HG02870 (cell line): Measurements from ENCODE around the gene LCE1C.

ENCODE experiments used
- ATAC-seq: cut with Tn5 transposase; IDR thresholded peaks from one replicate; pipeline ENCODE4 v1.9.1; 2021; ENCODE audit warnings: mild to moderate bottlenecking, moderate library complexity; ENCODE audit not compliant: unreplicated experiment

The LCE1C gene

GRCh38 chr1:152806576-152806975 lies at the start of gene LCE1C:
TSS of gene LCE1C (minus strand) at chr1:152806651. CDS start at chr1:152805478, 1,173 bp downstream.
- no peak for ATAC-seq

GRCh38 chr1:152855661-152856060 lies 49.2 kb upstream of the LCE1C start:
- no peak for ATAC-seq

- ATAC-seq: no peak
These were observed 36.1 kb upstream of the LCE1C start, which contains the start of gene LCE6A for GRCh38 chr1:152842556-152842955. TSS of gene LCE6A (plus strand) at chr1:152842856. CDS start at chr1:152843521, 665 bp downstream.

GRCh38 chr1:152836870-152837269 lies 30.4 kb upstream of the LCE1C start:
- ATAC-seq: no peak

- no peak for ATAC-seq
These were observed 20.7 kb upstream of the LCE1C start, which contains the start of gene LCE1A for GRCh38 chr1:152827173-152827572. TSS of gene LCE1A (plus strand) at chr1:152827473. CDS start at chr1:152827473, 0 bp downstream.

GRCh38 chr1:152824964-152825363 lies 18.5 kb upstream of the LCE1C start:
- ATAC-seq: no peak

- no peak for ATAC-seq
These were observed 16.8 kb upstream of the LCE1C start for GRCh38 chr1:152823294-152823693.

GRCh38 chr1:152817309-152817708 lies 10.9 kb upstream of the LCE1C start:
- ATAC-seq: no peak

GRCh38 chr1:152811671-152812070 lies 5.2 kb upstream of the LCE1C start, which contains the start of gene LCE1B:
TSS of gene LCE1B (plus strand) at chr1:152811971. CDS start at chr1:152812447, 476 bp downstream.
- ATAC-seq: no peak

GRCh38 chr1:152811050-152811449 lies 4.6 kb upstream of the LCE1C start:
- ATAC-seq: no peak

GRCh38 chr1:152801333-152801732 lies 5.1 kb downstream of the LCE1C start:
- no peak for ATAC-seq

GRCh38 chr1:152796421-152796820 lies 10.0 kb downstream of the LCE1C start, which contains the start of gene LCE1D:
TSS of gene LCE1D (plus strand) at chr1:152796721. CDS start at chr1:152797795, 1,074 bp downstream.
- ATAC-seq: no peak

- ATAC-seq: no peak
These were observed 10.8 kb downstream of the LCE1C start for GRCh38 chr1:152795686-152796085.

- ATAC-seq: no peak
These were observed 20.4 kb downstream of the LCE1C start, which contains the start of gene LCE1E for GRCh38 chr1:152786077-152786476. TSS of gene LCE1E (plus strand) at chr1:152786257. CDS start at chr1:152787300, 1,043 bp downstream.

- no peak for ATAC-seq
These were observed 23.4 kb downstream of the LCE1C start for GRCh38 chr1:152783095-152783494.

GRCh38 chr1:152777510-152778137 lies 28.8 kb downstream of the LCE1C start:
- ATAC-seq: no peak

- no peak for ATAC-seq
These were observed 30.1 kb downstream of the LCE1C start for GRCh38 chr1:152776361-152776760.

- no peak for ATAC-seq
These were observed 31.6 kb downstream of the LCE1C start, which contains the start of gene LCE1F for GRCh38 chr1:152774875-152775274. TSS of gene LCE1F (plus strand) at chr1:152775140. CDS start at chr1:152776372, 1,232 bp downstream.

- no peak for ATAC-seq
These were observed 36.0 kb downstream of the LCE1C start for GRCh38 chr1:152770411-152770810.

GRCh38 chr1:152768847-152769533 lies 37.5 kb downstream of the LCE1C start:
- no peak for ATAC-seq

GRCh38 chr1:152761609-152762213 lies 44.7 kb downstream of the LCE1C start:
- ATAC-seq: no peak
